T-helper 9 cell (primary cell): ENCODE measurements around the gene IL21R.
"Not testable (repeated sequence)": the region's sequence is repeated elsewhere in the genome, so short reads cannot be mapped to it uniquely, and the experiment has no call there.

Source experiments
- DNase-seq: peaks from one replicate; pipeline ENCODE4 v3.0.0-alpha.2; 2020

IL21R gene

GRCh38 chr16:27446721-27447120, 44.7 kb downstream of the IL21R start:
- peak; percentile 75 for DNase-seq

DNA sequence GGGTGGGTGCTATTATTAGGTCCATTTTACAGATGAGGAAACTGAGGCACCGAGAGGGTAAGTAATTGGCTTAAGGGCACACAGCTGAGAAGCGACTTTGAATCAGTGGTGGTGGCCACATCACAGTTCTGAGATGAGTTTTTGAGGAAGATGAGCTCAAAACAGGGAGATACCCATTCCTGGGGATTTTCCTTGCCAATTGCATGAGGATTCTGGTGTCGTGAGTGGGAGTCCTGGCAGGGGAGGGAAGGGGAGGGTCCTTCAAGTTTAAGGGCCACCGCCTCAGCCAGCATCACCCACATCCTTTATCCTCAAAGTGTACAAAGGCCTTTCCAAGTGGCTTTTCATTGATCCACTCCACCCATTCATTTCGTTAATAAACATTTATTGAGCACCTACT, 45.3 kb downstream of the IL21R start:
- no peak for DNase-seq

DNA sequence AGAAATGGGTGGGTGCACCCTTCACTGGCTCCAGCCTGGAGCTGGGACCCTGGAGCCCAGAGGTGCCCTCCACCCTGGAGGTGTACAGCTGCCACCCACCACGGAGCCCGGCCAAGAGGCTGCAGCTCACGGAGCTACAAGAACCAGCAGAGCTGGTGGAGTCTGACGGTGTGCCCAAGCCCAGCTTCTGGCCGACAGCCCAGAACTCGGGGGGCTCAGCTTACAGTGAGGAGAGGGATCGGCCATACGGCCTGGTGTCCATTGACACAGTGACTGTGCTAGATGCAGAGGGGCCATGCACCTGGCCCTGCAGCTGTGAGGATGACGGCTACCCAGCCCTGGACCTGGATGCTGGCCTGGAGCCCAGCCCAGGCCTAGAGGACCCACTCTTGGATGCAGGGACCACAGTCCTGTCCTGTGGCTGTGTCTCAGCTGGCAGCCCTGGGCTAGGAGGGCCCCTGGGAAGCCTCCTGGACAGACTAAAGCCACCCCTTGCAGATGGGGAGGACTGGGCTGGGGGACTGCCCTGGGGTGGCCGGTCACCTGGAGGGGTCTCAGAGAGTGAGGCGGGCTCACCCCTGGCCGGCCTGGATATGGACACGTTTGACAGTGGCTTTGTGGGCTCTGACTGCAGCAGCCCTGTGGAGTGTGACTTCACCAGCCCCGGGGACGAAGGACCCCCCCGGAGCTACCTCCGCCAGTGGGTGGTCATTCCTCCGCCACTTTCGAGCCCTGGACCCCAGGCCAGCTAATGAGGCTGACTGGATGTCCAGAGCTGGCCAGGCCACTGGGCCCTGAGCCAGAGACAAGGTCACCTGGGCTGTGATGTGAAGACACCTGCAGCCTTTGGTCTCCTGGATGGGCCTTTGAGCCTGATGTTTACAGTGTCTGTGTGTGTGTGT, 46.8 kb downstream of the IL21R start:
- no peak for DNase-seq

DNA sequence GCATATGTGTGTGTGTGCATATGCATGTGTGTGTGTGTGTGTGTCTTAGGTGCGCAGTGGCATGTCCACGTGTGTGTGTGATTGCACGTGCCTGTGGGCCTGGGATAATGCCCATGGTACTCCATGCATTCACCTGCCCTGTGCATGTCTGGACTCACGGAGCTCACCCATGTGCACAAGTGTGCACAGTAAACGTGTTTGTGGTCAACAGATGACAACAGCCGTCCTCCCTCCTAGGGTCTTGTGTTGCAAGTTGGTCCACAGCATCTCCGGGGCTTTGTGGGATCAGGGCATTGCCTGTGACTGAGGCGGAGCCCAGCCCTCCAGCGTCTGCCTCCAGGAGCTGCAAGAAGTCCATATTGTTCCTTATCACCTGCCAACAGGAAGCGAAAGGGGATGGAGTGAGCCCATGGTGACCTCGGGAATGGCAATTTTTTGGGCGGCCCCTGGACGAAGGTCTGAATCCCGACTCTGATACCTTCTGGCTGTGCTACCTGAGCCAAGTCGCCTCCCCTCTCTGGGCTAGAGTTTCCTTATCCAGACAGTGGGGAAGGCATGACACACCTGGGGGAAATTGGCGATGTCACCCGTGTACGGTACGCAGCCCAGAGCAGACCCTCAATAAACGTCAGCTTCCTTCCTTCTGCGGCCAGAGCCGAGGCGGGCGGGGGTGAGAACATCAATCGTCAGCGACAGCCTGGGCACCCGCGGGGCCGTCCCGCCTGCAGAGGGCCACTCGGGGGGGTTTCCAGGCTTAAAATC, 47.6 kb downstream of the IL21R start:
- DNase-seq, result peak; percentile 71

GRCh38 chr16:27450196-27450549, 48.2 kb downstream of the IL21R start:
- DNase-seq, result no peak

GRCh38 chr16:27452569-27453493, 50.9 kb downstream of the IL21R start:
- no peak for DNase-seq

DNA sequence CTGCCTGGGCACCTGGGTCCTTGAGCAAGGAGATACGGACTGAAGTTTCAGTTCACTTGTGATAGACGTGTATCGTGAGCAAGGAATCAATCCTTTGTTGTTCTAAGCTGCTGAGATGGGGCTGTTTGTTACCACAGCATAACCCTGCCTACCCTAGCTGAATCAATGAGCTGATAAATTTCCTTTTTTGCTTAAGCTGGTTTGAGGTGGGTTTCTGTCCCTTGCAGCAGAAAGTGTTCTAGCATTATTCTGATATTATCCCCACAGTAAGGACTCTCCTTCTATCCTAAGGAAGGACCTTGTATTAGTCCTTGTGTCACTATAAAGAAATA, 51.5 kb downstream of the IL21R start:
- DNase-seq, result no peak

DNA sequence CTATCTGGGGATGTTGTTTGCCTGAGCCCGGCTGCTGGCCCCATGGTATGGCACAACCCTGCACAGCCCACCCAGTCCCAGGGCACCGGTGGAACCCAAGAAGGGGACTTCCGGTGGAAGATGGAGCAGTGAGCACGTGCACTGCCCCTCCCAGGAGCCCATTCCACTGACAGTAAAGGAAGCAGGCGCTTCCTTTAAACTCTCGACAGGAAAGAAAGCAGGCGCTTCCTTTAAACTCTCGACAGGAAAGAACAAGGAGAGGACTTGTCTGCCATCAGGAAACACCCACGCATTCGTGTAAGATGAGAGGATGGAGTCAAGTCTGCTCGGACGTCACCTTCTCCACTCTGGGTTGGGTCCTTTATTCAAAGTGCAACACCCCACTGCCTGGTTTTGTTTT, 53.7 kb downstream of the IL21R start:
- no peak for DNase-seq

DNA sequence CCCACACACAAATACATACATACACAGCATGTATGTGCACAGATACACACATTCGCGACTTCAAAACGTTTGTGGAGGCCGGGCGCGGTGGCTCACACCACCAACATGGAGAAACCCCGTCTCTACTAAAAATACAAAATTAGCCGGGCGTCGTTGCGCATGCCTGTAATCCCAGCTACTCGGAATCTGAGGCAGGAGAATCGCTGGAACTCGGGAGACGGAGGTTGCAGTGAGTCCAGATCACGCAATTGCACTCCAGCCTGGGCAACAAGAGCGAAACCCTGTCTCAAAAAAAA, 55.6 kb downstream of the IL21R start:
- DNase-seq, result not testable (repeated sequence)

DNA sequence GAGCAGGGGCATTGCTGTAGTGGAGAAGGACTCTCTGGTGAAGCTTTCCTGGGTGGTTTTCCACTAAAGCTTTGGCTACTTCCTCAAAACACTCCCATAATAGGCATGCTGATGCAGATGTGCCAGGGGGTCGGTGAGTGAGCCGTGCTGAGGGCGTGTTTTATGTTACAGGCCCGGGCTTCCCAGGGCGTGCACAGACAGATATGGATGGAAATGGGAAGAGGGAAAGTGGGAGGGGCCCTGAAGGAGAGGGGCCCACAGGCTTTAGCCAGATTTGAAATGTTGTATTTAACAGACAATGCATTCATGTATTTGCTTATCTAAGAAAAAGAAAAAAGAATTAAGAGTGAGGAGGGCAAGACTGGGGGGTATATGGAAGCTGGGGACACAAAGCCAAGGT, 56.3 kb downstream of the IL21R start:
- no peak for DNase-seq

DNA sequence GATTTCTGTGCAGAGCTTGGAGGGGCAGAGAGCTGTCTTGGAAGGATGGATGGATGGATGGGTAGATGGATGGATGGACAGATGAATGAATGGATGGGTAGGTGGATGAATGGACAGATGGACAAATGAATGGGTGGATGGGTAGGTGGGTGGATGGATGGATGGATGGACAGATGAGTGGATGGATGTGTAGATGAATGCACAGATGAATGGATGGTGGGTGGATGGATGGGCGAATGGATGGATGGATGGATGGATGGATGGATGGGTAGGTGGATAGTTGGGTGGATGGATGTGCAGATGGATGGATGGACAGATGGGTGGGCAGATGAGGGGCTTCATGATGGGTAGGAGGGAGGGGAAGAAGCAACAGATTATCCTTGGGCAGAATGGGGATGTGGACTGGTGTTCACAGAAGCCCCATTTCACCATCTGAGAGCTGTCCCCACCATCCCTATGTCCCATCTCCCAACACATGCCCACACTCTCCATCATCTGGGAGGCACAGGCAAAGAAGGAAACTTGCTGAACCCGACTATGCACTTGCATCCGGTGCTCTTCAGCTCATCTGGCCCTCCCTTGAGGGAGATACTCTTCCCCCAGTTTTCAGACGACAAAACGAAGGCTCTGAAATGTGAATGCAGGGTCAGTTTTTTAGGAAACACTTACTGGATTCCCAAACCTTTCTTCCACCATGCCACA, 57.2 kb downstream of the IL21R start:
- DNase-seq, result no peak

- no peak for DNase-seq
Observed at GRCh38 chr16:27460213-27460612, 58.2 kb downstream of the IL21R start.

- no peak for DNase-seq
Observed at GRCh38 chr16:27460663-27461482, 58.9 kb downstream of the IL21R start.

DNA sequence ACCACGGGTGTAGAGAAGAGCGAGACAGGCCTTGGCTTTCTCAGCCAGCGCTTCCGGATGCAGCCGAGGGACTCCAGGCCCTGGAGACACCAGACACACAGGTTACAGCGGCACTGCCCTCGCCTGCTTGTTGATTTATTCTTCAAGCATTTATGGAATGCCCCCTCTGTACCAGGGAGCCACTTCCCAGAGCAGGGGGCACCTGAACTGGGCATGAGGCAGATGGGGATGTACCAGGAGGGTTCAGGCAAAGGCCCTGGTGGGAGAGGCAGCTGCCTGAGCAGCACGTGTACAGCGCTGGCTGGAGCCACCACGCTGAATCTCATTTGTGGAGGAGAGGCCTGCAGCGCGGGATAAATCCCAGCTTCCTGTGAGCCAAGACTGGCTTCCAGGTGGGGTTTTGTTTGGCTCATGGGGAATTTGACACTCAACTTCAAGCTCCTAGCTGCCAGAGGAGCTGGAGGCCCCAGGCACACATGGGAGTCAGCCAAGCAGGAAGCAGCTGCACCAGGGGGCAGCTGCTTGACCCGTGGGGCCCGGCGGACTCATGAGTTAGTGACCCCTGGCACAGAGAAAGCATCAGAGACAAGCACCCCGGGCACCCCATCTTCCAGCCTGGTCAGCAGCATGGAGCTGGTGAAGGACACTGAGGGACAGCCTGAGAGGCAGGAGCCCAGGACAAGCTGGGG, 59.7 kb downstream of the IL21R start:
- no peak for DNase-seq

- DNase-seq, result no peak
Observed at GRCh38 chr16:27462200-27462845, 60.3 kb downstream of the IL21R start.

DNA sequence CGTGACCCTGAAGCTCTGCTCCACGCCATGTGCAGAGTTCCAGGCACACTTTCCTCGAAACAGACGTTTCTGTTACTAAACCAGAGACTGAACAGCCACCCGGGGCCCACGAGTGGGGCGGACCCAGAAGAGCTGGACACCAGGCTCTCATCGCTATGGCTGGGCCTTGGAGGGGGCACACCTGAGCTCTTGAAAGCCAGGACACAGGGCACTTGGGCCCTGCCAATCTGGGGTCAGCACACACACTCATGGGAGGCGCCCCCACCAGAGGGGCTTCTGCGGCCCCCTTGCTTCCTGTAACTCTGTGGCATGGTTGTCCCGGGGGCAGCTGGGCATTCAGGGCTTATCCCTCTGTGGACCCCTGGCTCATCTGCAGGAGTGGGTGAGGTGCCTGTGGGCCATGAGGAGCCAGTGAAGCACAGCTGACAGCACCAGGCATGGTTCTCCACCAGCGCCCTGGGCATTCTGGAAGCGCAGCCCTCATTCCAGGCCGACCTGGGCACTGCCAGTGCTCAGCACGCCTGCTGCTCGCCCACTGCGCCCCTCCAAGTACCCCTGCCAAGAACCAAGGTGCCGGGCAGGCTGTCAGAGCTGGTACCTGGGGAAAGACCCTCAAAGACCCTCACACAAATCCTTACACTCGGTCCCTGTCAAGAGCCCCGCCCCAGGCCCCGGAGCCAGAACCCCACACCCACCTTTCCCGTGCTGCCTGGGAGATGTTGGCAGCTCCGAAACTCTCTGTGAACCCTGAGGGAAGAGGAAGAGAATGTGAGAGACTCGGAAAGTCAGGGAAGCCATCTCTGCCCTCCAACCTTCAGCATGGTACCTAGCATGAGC, 61.1 kb downstream of the IL21R start:
- no peak for DNase-seq

DNA sequence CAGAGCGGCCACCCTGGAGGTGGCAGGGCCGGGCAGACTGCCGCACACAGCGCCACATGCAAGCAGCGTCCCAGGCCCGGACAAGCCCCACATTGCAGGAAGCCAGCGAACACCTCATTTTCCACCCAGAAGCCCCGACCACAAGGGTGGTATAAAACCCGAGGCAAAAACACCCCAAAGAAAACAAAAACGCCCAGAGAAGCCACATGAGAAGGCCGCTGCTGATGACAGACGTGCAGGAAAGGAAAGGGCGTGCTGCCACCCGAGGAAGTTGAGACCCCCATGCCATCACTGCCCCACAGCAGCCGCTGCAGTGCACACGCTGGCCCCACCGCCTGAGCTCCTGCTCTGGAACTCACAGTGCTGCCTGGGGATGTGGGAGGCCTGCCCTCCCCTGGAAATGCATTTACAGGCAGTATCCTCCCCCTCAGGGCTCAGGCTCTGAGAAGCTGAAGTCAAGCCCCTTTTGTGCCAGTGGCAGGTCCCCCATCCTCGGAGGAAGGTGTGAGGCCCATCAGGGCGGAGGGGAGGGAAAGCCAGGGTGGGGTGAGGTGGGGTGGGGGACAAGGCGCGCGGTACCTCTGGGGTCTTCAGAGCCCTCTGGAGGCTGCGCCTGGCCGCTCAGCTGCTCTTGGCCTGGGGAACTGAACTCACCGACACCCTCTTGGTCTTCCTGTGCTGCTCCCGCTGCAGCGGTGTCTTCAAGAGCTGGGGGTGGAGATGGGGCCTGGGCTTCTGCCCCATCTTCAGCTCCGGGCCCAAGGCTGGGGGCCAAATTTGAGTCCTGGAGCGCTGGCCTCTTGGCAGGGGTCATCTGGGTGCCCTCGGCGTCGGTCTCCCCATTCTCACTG, 62.0 kb downstream of the IL21R start:
- DNase-seq, result peak; percentile 39

GRCh38 chr16:27464626-27465482, 62.9 kb downstream of the IL21R start:
- no peak for DNase-seq
